GM12864 (cell line): ENCODE data around the gene BAHCC1.

ENCODE experiments used
- DNase-seq: peaks from one replicate; pipeline ENCODE4 v3.0.0-alpha.2; 2011; ENCODE audit warnings: low read depth
- H3K4me3 ChIP-seq: 2 replicates; pipeline ENCODE4 v1.5.1; 2011; ENCODE audit warnings: mild to moderate bottlenecking, low read depth, low read length, control low read depth
- TF ChIP-seq, protein P1 (sequence below): IDR thresholded peaks from 2 replicates; pipeline ENCODE4 v1.5.1; 2011; ENCODE audit warnings: low read depth, mild to moderate bottlenecking, moderate library complexity, low read length, control low read depth, inconsistent platforms; ENCODE audit errors: missing control alignments

BAHCC1 gene

DNA sequence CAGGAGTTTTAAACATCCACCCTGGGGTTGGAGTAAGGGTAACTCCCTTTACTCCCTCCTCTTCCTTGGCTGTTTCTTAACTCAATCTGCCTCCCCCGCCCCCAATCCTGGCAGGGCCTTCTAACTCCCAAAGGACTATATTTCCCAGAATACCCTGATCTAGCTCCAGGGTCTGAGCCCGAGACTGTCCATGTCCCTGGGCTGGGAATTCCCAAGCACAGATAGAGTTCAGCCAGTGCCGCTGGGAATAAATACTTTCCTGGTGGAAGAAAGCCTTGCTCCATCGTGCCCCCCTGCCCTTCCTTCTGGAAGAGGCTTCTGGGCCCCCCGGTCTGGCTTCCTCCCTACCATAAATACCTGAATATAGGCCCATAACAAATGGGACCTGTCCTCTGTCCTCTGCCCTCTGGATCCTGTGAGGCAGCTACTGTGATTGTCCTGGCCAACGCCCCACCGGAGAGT lies 10.2 kb downstream of the BAHCC1 start:
- no peak overlapping the region for H3K4me3 ChIP-seq
- TF ChIP-seq, protein P1, sequence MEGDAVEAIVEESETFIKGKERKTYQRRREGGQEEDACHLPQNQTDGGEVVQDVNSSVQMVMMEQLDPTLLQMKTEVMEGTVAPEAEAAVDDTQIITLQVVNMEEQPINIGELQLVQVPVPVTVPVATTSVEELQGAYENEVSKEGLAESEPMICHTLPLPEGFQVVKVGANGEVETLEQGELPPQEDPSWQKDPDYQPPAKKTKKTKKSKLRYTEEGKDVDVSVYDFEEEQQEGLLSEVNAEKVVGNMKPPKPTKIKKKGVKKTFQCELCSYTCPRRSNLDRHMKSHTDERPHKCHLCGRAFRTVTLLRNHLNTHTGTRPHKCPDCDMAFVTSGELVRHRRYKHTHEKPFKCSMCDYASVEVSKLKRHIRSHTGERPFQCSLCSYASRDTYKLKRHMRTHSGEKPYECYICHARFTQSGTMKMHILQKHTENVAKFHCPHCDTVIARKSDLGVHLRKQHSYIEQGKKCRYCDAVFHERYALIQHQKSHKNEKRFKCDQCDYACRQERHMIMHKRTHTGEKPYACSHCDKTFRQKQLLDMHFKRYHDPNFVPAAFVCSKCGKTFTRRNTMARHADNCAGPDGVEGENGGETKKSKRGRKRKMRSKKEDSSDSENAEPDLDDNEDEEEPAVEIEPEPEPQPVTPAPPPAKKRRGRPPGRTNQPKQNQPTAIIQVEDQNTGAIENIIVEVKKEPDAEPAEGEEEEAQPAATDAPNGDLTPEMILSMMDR: no peak
- DNase-seq: no peak

DNA sequence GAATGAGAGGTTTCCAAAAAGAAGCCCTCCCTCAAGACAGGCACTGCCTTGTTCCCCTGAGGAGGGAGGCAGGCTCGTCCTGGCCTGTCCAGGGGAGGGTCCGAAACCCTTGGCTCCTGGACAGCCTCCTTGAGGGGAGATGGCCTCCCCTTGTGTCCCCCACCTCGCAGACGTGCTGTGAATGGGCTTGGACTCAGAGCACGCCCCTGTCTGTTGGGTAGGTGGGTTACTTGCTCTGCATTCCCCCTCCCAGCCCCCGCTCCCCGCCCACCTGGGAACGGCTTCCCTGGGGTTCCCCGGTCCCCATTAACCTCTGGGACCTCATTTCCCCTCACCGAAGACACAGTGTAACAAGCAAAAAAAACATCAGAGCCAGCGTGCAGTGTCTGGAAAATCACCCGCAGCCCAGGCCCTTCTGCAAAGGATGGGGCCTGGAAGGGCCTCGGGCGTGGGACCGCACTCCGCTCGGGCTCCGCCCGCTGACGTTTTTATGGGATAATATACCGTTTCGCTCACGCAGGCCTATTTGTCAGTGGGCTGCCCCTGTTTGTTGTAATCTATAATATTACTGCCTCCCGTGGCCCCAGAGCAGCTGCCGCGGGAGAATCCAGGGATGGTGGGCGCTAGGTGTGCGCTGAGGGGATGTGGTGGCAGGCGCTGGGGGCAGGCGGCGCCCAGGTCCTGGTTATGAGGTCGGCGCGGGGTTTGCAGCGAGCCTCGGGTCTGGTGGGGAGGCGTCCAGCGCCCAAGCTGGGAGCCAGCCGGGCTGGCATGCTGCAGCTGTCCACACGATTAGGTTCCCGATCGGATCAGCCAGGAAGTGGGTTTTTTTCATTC lies 11.1 kb downstream of the BAHCC1 start:
- H3K4me3 ChIP-seq: no peak overlapping the region
- TF ChIP-seq, protein P1: no peak
- no peak for DNase-seq

DNA sequence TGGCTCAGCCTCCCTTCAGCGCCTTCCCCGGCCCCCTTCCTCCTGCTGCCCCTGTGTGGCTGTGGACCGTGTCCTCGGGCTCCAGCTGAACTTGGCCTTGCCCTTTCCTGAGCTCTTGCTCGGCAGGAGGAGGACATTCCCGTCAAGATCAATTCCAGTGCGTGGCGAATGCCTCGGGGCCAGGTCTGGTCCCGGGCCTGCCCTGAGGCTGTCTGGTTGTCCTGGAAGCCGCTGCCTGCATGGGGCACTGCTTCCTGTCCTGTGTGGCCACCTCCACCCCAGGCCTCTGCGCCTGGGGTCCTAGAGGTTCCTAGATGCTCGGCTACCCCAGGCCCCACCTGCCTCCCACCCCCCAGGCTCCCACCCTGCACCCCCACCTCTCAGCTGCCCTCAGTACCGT lies 12.8 kb downstream of the BAHCC1 start:
- no peak for DNase-seq
- no peak overlapping the region for H3K4me3 ChIP-seq
- TF ChIP-seq, protein P1: no peak

DNA sequence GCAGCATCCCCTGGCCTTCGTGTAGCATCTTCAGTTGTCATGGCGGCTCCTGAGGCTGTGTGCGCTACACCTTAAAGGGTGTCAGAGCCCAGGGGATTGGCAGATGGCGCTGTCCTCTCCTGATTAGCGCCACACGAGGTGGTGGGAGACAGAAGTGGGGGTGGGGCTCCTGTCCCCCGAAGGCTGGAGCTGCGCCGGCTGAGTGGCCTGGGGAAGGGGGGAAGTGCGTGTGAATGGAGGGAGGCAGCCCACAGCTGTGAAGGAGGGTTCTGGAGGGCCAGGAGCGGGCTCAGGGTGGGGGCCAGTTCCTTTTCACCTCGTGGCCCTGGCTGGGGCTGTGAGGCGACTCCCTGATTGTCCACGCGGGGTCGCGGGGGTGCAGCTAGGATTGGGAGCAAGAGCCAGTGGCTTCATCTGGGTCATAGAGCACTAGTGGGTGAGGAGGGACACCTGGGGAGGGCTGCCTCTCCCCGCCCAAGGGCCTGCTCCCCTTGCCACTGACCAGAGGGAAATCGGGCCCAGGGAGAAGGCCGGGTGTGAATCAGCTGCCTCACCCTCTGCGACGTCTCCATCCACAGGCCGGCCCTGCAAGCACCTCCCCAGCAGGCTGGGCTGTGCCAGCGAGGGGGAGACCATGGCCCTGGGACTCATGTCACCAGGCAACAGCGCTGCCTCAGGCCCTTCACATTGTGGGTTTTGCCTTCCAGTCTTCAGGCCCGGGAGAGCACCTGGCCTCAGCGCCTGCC lies 14.1 kb downstream of the BAHCC1 start:
- DNase-seq: no peak
- H3K4me3 ChIP-seq: no peak overlapping the region
- TF ChIP-seq, protein P1: no peak

DNA sequence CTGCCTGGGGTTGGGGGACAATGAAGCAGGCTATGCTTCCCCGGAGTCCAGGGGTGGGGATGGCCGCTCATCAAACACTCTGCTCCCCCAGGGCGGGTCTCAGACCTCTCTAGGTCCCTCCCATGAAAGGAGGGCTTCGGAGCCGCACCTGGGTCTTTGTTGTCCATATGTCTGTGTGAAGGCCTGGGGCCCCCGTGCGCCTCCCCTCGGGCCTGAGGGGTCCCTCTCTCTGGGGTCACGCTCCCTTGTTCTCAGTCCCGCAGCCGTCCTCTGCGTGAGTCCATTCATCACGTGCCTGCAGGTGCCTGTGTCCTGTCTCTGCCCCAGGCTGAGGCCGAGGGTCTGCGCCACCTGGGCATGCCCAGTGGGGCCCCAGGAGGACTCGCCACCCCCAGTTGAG lies 15.6 kb downstream of the BAHCC1 start:
- no peak for DNase-seq
- TF ChIP-seq, protein P1: no peak
- H3K4me3 ChIP-seq: no peak overlapping the region

DNA sequence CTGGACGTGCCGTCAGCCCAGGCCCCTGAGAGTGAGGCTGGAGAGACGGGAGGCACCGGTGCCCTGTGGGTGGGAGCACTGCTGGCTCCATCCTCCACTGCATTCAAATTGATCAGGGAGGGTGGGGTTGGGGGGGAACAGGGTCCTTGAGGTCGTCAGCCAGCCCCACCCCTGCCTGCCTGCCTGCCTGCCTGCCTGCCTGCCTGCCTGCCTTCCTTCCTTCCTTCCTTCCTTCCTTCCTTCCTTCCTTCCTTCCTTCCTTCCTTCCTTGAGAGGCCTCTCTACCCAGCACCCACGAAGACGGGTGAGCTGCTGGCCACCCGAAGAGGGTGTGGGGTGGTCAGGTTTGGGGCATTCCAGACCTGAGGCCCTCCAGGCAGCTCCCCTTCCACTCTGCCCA lies 16.0 kb downstream of the BAHCC1 start:
- no peak overlapping the region for H3K4me3 ChIP-seq
- DNase-seq: no peak
- TF ChIP-seq, protein P1: no peak
